ENCODE results near the gene TPI1. TPM values are rescaled to one million over a fixed set of nuclear protein-coding genes. Genes with fewer than 3 reads are reported as not detected.

TPI1 gene
- total and polyA plus RNA-seq, 3 donors from 2014 or later: 347 to 544 (median 356) TPM

GRCh38 chr12:6819106-6820030 is 48.0 kb upstream of the TPI1 start:
- H3K4me1 ChIP-seq: peaks cover 8% of the 10 kb centered on the region
- no peak for TF ChIP-seq CTCF (IDR thresholded peaks at IDR 0.05)
- no peak for TF ChIP-seq POLR2A (IDR thresholded peaks at IDR 0.05)
- no peaks in the 10 kb centered on the region for H3K27me3 ChIP-seq
- no peak overlapping the region for H3K27ac ChIP-seq
- H3K4me3 ChIP-seq: no peak overlapping the region
- H3K36me3 ChIP-seq (ENCODE audit: low read depth, missing control alignments): no peaks in the 10 kb centered on the region
- no peak for DNase-seq
- intact Hi-C loops (cut with DNase I; ENCODE audit: low total_unique reads): loop anchor here (10.0 kb wide), 1 partner anchor 45 kb away; the partner anchor contains the start of gene LAG3
- WGBS, 2 donors: 91 to 92% methylated on average over 13 of the region's 13 CpGs
- H3K9me3 ChIP-seq: no peaks in the 10 kb centered on the region

- intact Hi-C loops (cut with DNase I; ENCODE audit: low total_unique reads): loop anchor here (10.0 kb wide), 1 partner anchor 45 kb away; the partner anchor contains the start of gene LAG3
- 59 to 63% methylated on average over 2 to 5 of the region's 5 CpGs for WGBS, 2 donors
Measured at GRCh38 chr12:6820166-6820565, 47.2 kb upstream of the TPI1 start.

GRCh38 chr12:6821591-6822425 is 45.5 kb upstream of the TPI1 start, which contains the start of gene GPR162:
Gene GPR162, plus strand, starts transcription at chr12:6821821. Its CDS starts 2,078 bp downstream, at chr12:6823899.
- Histone ChIP-seq H3K27me3 (no peaks in the 10 kb centered on the region), H3K4me1 (peaks cover 8% of the 10 kb centered on the region), H3K4me3 (peak within 1 kb of the TSS; percentile 37 to 50), H3K9me3 (no peaks in the 10 kb centered on the region), H3K36me3 (ENCODE audit: low read depth, missing control alignments) (no peaks in the 10 kb centered on the region), H3K27ac (peak within 1 kb of the TSS; percentile 9 to 36)
- DNase-seq: peak; percentile 67
- TF ChIP-seq CTCF (IDR thresholded peaks at IDR 0.05): no peak
- no peak for TF ChIP-seq POLR2A (IDR thresholded peaks at IDR 0.05)
- intact Hi-C loops (cut with DNase I; ENCODE audit: low total_unique reads): loop anchor here (10.0 kb wide), 1 partner anchor 47 kb away; the partner anchor contains the start of gene LAG3
- 10 to 34% methylated on average over 23 to 27 of the region's 28 CpGs for WGBS, 2 donors

More at GRCh38 chr12:6820166-6820565, 47.2 kb upstream of the TPI1 start:
- no peak for TF ChIP-seq POLR2A (IDR thresholded peaks at IDR 0.05)
- no peak for TF ChIP-seq CTCF (IDR thresholded peaks at IDR 0.05)
- H3K27me3 ChIP-seq: no peaks in the 10 kb centered on the region
- peaks cover 8% of the 10 kb centered on the region for H3K4me1 ChIP-seq
- H3K4me3 ChIP-seq: no peak overlapping the region
- no peak for DNase-seq
- H3K36me3 ChIP-seq (ENCODE audit: low read depth, missing control alignments): no peaks in the 10 kb centered on the region
- H3K9me3 ChIP-seq: no peaks in the 10 kb centered on the region
- H3K27ac ChIP-seq: no peak overlapping the region

- no peak for DNase-seq
- Histone ChIP-seq H3K4me1 (peaks cover 15% of the 10 kb centered on the region), H3K27ac (no peak overlapping the region), H3K36me3 (ENCODE audit: low read depth, missing control alignments) (no peaks in the 10 kb centered on the region), H3K27me3 (no peaks in the 10 kb centered on the region), H3K4me3 (peak overlapping the region in 1 of 2 donors; percentile 50), H3K9me3 (no peaks in the 10 kb centered on the region)
- 61 to 66% methylated on average over 7 of the region's 7 CpGs for WGBS, 2 donors
- TF ChIP-seq POLR2A (IDR thresholded peaks at IDR 0.05) (no peak), CTCF (IDR thresholded peaks at IDR 0.05) (no peak)
- intact Hi-C loops (cut with DNase I; ENCODE audit: low total_unique reads): loop anchor here (10.0 kb wide), 1 partner anchor 48 kb away; the partner anchor contains the start of gene LAG3
Measured at GRCh38 chr12:6822426-6823135, 44.8 kb upstream of the TPI1 start.
